ENCODE data around the gene ZSWIM2. TPM values are rescaled to one million over a fixed set of nuclear protein-coding genes. Genes with fewer than 3 reads are reported as not detected.
"Not testable (repeated sequence)": the region's sequence is repeated elsewhere in the genome, so short reads cannot be mapped to it uniquely, and the experiment has no call there.

ZSWIM2 gene
- total RNA-seq, 2 donors from 2014 or later = not detected

DNA sequence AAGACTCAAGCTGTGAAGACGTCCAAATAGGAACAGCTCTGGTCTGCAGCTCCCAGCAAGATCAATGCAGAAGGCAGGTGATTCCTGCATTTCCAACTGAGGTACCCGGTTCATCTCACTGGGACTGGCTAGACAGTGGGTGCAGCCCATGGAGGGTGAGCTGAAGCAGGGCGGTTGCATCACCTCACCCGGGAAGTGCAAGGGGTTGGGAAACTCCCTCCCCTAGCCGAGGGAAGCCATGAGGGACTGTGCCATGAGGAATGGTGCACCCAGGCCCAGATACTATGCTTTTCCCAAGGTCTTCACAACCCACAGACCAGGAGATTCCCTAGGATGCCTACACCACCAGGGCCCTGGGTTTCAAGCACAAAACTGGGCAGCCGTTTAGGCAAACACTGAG lies 37.2 kb downstream of the ZSWIM2 start:
- H3K4me1 Mint-ChIP-seq (ENCODE audit: low read depth in 2 of 2); H3K27ac Mint-ChIP-seq; H3K36me3 Mint-ChIP-seq; DNase-seq (ENCODE audit: low spot score); H3K4me3 Mint-ChIP-seq; H3K27me3 Mint-ChIP-seq; ATAC-seq: not testable (repeated sequence)
- peaks cover 18% of the 10 kb centered on the region for H3K9me3 Mint-ChIP-seq

DNA sequence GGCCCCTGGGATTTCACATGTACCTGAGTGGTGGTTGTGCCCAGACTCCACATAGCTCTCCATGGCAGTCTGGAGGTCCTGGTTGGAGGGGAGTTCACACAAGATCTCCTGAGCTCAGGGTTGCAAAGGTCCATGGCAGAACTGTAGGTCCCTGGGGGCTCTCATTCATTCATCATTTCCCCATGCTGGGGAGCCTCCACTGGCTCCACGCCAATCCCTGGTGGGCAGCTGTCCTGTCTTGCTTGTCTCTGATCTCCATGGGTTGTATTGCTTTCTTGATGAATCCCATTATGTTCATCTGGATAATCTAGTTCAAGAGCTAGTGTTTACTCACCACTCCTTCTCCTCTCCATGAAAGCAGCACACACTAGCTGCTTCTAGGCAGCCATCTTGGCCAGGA lies 42.4 kb downstream of the ZSWIM2 start:
- DNase-seq (ENCODE audit: low spot score) (no peak), ATAC-seq (no peak)
- H3K4me1 Mint-ChIP-seq (ENCODE audit: low read depth in 2 of 2) = no peaks in the 10 kb centered on the region
- peaks cover 4% of the 10 kb centered on the region for H3K36me3 Mint-ChIP-seq
- peaks cover 23% of the 10 kb centered on the region for H3K9me3 Mint-ChIP-seq
- H3K27me3 Mint-ChIP-seq = no peaks in the 10 kb centered on the region
- H3K27ac Mint-ChIP-seq = no peak overlapping the region
- no peak overlapping the region for H3K4me3 Mint-ChIP-seq

DNA sequence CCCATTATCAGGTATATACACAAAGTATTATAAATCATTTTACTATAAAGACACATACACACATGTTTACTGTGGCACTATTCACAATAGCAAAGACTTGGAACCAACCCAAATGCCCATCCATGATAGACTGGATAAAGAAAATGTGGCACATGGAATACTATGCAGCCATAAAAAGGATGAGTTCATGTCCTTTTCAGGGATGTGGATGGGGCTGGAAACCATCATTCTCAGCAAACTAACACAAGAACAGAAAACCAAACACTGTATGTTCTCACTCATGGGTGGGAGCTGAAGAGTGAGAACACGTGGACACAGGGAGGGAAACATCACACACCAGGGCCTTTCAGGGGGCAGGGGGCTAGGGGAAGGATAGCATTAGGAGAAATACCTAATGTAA lies 50.4 kb downstream of the ZSWIM2 start:
- not testable (repeated sequence) for H3K27ac Mint-ChIP-seq; H3K36me3 Mint-ChIP-seq; H3K4me1 Mint-ChIP-seq (ENCODE audit: low read depth in 2 of 2); H3K4me3 Mint-ChIP-seq; ATAC-seq; H3K27me3 Mint-ChIP-seq; DNase-seq (ENCODE audit: low spot score)
- peaks cover 13% of the 10 kb centered on the region for H3K9me3 Mint-ChIP-seq

DNA sequence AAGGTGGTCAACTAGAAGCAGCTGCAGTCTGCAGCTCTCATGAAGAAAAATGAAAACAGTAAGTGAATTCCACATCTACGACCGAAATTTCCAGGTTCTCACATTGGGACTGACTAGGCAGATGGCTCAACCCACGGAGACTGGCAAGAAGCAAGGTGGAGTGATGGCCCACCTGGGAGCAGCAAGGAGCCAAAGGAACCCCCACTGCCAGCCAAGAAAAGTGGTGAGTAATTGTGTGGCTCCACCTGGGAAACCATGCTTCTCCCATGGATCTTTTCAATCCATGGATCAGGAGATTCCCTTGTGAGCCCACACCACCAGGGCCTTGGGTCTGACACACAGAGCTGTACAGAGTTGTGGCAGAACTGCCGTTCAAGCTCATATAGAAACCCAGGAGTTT lies 64.0 kb downstream of the ZSWIM2 start:
- Mint-ChIP-seq H3K4me3 (no peak overlapping the region), H3K36me3 (peaks cover 8% of the 10 kb centered on the region), H3K27ac (no peak overlapping the region), H3K27me3 (no peaks in the 10 kb centered on the region), H3K9me3 (peaks cover 18% of the 10 kb centered on the region), H3K4me1 (ENCODE audit: low read depth in 2 of 2) (no peaks in the 10 kb centered on the region)
- DNase-seq (ENCODE audit: low spot score) = no peak
- no peak for ATAC-seq

DNA sequence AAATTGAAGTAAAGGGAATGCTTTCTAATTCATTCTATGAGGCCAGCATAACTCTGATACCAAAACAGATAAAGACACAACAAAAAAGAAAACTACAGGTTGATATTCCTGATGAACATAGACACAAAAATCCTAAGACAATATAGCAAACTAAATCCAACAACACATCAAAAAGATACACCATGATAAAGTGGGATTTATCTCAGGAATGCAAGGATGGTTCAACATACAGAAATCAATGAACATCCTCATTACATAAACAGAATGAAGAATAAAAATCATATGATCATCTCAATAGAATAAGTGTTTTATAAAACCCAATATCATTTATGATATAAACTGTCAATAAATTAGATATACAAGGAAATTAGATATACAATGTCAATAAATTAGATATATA lies 65.7 kb downstream of the ZSWIM2 start:
- Mint-ChIP-seq H3K27ac (no peak overlapping the region), H3K9me3 (peaks cover 17% of the 10 kb centered on the region), H3K4me3 (no peak overlapping the region), H3K27me3 (no peaks in the 10 kb centered on the region), H3K36me3 (peaks cover 8% of the 10 kb centered on the region), H3K4me1 (ENCODE audit: low read depth in 2 of 2) (no peaks in the 10 kb centered on the region)
- DNase-seq (ENCODE audit: low spot score) (no peak), ATAC-seq (no peak)

DNA sequence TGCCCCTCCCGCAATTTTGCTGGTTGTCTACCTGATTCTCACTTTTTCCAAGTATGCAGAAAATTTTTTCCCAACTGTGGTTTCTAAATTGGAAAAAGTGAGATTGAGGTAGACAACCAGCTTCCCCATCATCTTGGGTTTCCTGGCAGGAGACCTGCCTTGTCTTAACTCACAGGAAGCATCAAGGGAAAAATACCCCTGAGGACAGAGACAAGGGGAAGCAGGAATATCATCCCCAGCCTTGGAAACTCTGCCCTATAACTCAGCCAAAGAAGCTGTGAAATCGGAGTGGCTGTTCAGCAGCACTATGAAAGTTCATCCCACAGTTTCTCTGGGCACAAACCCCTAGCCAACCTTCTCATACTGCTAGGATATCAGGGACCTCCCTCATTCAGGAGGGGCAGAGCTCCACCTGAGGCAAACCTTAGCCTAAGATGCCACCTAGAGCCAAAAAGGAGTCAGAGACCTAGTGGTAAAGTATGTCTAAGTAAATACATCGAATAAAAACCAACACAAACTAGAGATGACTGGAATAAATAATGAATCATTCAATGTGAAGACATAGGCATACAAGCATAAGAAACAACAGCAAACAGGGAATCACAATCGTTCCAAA lies 68.2 kb downstream of the ZSWIM2 start:
- no peak overlapping the region for H3K27ac Mint-ChIP-seq
- no peak overlapping the region for H3K4me3 Mint-ChIP-seq
- H3K27me3 Mint-ChIP-seq = no peaks in the 10 kb centered on the region
- H3K36me3 Mint-ChIP-seq = peaks cover 8% of the 10 kb centered on the region
- no peaks in the 10 kb centered on the region for H3K4me1 Mint-ChIP-seq (ENCODE audit: low read depth in 2 of 2)
- DNase-seq (ENCODE audit: low spot score) = no peak
- ATAC-seq = no peak
- H3K9me3 Mint-ChIP-seq = peaks cover 7% of the 10 kb centered on the region

Other genes with a start within 250 kb of the ZSWIM2 start
- gene FAM171B, start 155.1 kb downstream of the ZSWIM2 start, total RNA-seq = under 1 TPM; 0.50 to 0.61 TPM